ENCODE measurements around the gene ACE. TPM values are rescaled to one million over a fixed set of nuclear protein-coding genes. Genes with fewer than 3 reads are reported as not detected.

The ACE gene
- total RNA-seq, 1 donor from 2014 or later, result 72.6 TPM

DNA sequence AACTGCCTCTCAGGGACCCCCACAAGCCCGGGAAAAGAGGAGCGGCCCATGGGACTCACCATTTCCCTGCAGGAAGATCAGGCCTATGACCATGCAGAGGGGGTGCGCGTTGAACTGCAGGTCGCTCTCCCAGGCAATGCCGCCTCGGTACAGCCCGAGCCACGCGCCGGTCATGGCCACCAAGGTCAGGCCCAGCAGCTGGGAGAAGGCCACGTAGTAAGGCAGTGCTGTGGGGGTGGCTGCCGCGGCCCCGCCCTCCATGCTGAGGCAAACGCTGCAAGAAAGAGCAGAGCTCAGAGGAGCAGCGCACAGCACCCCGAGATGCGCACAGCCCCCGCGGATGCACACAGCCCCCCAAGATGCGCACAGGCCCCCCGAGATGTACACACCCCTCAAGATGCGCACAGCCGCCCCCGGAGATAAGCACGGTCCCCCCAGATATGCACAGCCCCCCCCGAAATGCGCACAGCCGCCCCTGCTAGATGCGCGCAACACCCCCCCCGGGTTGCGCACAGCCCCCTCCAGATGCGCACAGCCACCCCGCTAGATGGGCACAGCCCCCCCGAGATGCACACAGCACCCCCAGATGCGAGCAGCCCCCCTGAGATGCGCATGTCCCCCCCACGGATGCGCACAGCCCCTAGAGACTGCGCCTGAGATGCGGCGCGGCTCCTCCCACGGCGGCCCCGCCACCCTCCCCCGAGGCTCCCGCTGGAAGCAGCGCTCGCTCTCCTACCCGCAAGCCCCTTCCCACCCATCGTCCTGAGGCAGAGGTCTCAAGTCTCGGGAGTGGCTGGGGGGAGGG, 39.4 kb upstream of the ACE start:
- Histone ChIP-seq H3K27ac (no peak overlapping the region), H3K4me1 (peaks cover 21 to 26% of the 10 kb centered on the region in 2 donors)
- TF ChIP-seq, protein P1, sequence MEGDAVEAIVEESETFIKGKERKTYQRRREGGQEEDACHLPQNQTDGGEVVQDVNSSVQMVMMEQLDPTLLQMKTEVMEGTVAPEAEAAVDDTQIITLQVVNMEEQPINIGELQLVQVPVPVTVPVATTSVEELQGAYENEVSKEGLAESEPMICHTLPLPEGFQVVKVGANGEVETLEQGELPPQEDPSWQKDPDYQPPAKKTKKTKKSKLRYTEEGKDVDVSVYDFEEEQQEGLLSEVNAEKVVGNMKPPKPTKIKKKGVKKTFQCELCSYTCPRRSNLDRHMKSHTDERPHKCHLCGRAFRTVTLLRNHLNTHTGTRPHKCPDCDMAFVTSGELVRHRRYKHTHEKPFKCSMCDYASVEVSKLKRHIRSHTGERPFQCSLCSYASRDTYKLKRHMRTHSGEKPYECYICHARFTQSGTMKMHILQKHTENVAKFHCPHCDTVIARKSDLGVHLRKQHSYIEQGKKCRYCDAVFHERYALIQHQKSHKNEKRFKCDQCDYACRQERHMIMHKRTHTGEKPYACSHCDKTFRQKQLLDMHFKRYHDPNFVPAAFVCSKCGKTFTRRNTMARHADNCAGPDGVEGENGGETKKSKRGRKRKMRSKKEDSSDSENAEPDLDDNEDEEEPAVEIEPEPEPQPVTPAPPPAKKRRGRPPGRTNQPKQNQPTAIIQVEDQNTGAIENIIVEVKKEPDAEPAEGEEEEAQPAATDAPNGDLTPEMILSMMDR (IDR thresholded peaks at IDR 0.05), result no peak

DNA sequence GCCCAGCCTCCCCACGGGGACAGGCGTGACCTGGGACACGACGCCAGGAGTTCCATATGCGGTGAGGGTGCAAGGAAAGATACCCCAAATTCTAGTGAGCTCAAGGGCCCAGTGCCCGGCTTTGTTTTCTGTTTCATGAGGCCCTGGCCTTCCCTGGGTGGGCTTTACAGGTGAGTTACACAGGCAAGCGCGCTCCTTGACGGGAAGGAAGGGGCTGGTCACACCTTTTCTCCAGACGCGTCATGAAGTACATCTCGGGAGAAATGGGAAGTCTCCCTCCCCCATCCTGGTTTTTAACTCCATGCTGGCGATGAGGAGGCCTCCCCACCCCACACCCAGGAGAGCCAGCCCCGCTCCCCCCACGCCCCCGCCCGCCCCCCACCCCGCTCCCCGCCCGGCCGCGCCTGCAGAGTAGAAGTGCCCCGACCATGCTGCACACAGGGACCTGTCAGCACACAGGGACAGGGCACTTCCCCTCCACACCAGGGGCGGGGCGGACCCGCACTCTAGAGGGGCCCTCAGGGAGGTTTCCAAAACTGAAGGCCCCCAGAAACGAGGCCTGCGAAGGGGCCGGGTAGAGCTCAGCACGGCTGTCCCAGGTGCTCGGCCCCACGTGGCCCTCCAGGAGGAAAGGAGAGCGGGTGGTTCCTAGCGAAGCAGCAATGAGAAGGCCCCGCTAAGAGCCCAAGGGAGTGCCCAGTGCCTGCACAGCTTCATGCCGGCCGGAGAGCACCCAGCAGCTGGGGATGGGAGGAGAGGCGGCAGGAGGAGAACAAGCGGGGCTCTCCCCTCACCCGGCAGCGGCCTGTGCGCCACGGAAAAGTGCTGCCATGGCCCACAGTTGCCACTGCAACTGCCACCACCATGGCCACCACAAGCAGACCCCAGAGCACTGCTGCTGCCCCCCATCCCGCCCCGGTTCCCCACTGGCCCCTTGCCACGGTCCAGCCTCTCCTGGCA, 38.5 kb upstream of the ACE start:
- intact Hi-C loops (cut with DNase I), result no loop called here

More for the DNA sequence above, 39.4 kb upstream of the ACE start:
- DNase-seq (ENCODE audit: low spot score in 2 of 2), result no peak
- Histone ChIP-seq H3K4me3 (peak overlapping the region in 1 of 2 donors; percentile 9), H3K27me3 (no peaks in the 10 kb centered on the region), H3K36me3 (no peaks in the 10 kb centered on the region), H3K9me3 (no peaks in the 10 kb centered on the region)
- intact Hi-C loops (cut with DNase I), result no loop called here

DNA sequence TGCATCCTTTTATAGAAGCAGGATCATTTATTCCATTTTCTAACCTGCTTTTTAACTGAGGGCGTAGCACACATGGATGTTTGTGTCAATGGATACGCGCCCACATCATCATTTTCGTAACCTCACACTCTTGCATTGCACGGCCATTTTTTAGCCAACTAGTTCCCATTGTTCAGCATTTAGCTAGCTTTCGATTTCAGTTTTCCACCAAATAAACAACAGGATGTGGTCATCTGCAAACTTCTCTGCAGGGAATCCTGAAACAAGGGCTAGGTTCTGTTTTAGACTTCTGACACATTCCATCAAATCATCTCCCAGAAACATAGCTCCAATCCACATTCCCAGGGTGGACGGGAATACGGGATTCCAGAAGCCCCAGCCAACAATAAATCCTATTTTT, 37.2 kb upstream of the ACE start:
- Histone ChIP-seq H3K4me3 (no peak overlapping the region), H3K4me1 (peaks cover 10 to 11% of the 10 kb centered on the region in 2 donors), H3K9me3 (no peaks in the 10 kb centered on the region), H3K36me3 (no peaks in the 10 kb centered on the region), H3K27ac (no peak overlapping the region), H3K27me3 (no peaks in the 10 kb centered on the region)
- no peak for DNase-seq (ENCODE audit: low spot score in 2 of 2)
- intact Hi-C loops (cut with DNase I), result no loop called here
- TF ChIP-seq, protein P1 (IDR thresholded peaks at IDR 0.05), result no peak

More for the DNA sequence above, 38.5 kb upstream of the ACE start:
- DNase-seq (ENCODE audit: low spot score in 2 of 2), result no peak
- TF ChIP-seq, protein P1 (IDR thresholded peaks at IDR 0.05), result no peak
- Histone ChIP-seq H3K36me3 (no peaks in the 10 kb centered on the region), H3K4me1 (peaks cover 20 to 24% of the 10 kb centered on the region in 2 donors), H3K27ac (no peak overlapping the region), H3K4me3 (peak overlapping the region in 1 of 2 donors; percentile 9), H3K9me3 (no peaks in the 10 kb centered on the region), H3K27me3 (no peaks in the 10 kb centered on the region)

DNA sequence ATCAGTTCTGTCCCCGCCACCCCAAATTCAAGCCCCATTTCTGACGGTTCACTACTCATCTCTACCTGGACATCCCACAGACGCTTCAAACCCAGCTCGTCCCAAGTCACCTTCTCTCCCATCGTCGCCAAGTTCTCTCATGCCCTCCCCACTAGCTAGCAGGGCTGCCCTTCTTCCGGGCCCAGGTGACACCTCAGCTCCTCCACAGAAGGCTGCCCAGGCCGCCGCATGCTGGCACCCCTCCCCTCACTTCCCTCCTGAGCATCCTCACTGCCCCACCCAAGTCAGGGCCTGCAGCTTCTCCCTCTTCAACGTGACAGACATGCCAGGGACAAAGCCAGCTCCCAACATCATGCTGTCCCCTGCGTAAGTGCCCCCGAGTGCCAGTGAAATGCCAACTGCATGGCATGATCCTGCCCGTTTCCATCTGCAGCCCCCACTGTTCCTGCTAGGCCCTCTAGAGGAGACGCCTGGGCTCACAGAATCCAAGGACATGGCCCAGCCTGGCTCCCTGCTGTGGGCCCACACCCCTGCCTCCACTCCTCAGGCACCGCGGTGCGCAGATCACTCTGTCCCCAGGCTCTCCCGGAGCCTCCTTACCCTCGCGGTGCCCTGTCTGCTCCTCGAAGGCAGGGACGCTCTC, 36.6 kb upstream of the ACE start:
- DNase-seq (ENCODE audit: low spot score in 2 of 2), result no peak
- Histone ChIP-seq H3K4me3 (no peak overlapping the region), H3K36me3 (no peaks in the 10 kb centered on the region), H3K9me3 (no peaks in the 10 kb centered on the region), H3K27me3 (no peaks in the 10 kb centered on the region), H3K4me1 (peaks cover 6% of the 10 kb centered on the region in 2 donors), H3K27ac (no peak overlapping the region)
- TF ChIP-seq, protein P1 (IDR thresholded peaks at IDR 0.05), result no peak
- intact Hi-C loops (cut with DNase I), result no loop called here

DNA sequence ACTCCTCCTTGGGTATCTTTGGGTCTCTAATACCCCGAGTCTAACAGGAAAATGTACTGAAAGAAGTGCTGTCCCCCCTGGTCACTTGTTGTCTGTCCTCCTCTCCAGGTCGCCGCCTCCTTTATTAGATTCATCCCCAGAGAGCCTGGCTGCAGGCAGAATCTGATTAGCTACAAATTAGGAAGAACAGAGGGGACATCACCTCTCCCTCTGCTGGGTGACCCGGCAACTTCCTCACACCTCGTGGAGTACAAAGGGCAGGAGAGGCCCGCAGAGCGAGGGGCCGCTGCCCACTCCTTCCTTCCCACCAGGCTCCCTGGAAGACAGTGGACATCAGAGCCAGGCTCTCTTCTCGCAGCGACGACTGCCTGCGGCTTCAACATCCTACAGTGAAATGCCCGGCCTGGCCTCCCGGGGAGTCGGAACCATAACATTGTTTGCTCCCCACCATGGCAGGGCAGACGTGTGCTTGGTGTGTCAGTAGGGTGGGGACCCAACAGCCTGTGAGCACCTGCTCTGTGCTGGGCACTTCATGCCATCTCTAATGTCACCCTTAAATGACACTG, 36.0 kb upstream of the ACE start:
- Histone ChIP-seq H3K4me3 (no peak overlapping the region), H3K27ac (no peak overlapping the region), H3K9me3 (no peaks in the 10 kb centered on the region), H3K27me3 (no peaks in the 10 kb centered on the region), H3K4me1 (peaks cover 2 to 4% of the 10 kb centered on the region in 2 donors), H3K36me3 (no peaks in the 10 kb centered on the region)
- TF ChIP-seq, protein P1 (IDR thresholded peaks at IDR 0.05), result no peak
- intact Hi-C loops (cut with DNase I), result no loop called here
- no peak for DNase-seq (ENCODE audit: low spot score in 2 of 2)

Measured in ascending aorta (tissue), 2 donors.